NCI-H146 (cell line): ENCODE data around the gene SFT2D3.

ENCODE experiments used
- DNase-seq: peaks from one replicate; lab custom pipeline; 2025; lab: John Stamatoyannopoulos, UW

Gene SFT2D3

DNA sequence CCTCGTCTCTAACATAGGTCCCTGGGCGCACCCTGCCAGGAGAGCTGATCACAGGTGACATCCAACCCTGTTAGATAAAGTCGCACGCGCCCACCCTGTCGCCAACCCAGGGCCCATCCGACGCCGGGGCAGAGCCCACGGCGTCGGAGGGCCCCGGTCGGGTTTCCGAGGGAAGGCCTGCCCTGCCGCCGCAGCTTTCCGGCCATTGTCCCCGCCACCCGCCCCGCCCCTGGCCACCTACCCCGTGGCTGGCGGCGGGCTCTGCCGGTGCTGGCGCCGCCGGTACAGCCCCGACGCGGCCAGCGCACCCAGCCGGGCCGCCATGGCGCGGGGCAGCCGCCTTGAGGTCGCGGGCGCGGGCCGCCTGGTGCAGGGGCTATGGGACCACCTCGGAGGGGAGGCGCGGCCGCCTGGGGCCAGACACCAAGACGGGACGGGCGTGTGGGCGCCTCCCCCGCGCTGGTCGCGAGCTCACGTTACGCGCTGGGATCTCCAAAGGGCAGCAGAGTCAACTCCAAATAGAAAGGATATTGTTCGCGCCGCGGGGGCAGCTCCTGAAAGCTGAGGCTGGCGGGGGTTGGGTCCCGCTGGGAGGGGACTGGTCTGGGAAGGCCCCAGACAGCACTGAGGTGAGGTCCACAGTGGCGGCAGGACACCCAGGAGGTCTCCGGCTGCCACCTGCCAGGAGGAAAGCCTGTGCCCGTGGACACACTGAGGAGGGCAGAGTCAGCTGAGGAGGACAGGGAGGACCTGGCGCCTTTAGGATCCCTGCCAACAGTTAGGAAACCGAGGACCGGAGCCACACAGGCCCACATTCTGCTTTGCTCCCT lies 37.0 kb upstream of the SFT2D3 start:
- no peak for DNase-seq

DNA sequence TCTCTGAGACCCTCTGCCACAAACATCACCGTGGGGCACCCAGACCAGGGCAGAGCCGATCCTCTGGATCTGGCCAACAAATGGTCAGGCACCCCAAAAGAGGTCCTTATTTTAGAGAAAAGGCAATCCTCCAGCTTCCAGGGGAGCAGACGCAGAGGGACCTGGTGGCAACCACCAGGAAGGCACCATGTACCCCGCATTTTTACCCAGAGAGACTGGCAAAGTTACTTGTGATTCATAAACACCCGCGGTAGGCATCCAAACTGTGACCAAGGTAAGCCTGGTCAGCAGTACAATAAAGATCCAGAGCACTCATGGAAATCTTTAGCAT lies 36.4 kb upstream of the SFT2D3 start:
- DNase-seq, result no peak

DNA sequence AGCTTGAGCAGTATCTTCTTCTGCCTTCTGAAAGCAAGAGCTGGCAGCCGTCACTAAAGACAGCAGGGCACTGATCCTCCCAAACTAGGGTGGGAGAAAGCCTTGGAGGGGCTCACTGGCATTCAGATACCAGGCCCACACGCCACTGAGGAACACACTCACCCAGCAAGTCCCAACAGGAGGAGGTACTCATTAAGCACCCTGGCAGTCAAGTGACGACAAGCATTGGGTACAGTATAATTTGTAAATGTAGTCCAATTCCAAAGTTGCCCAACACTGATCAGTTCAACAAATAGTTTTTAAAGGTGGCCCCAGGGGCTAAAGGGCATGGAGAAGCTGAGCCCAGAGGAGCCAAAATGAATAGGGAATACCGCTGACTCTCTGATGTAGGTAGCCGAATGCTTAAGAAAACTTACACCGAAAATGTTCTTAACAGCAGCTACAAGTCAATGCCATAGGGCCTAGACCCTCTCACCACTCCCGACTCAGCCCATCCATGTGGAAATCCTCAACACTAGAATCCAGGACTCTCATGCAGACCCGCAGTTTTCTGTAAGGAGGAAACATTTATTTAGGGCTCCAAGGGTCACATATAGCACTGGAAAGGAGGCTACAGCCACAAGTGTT lies 35.9 kb upstream of the SFT2D3 start:
- no peak for DNase-seq

DNA sequence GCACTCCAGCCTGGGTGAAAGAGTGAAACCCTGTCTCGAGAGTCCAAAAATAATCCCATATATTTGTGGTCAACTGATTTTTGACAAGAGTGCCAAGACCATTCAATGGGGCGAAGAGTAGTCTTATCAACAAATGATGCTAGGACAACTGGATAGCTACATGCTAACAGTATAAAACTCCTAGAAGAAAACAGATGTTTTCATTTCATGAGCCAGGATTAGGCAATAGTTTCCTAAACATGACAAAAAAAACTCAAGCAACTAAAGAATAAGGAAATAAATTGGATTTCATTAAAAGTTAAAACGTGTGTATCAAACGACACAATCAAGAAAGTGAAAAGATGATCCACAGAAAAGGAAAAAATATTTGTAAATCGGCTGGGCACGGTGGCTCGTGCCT lies 32.2 kb upstream of the SFT2D3 start:
- no peak for DNase-seq

DNA sequence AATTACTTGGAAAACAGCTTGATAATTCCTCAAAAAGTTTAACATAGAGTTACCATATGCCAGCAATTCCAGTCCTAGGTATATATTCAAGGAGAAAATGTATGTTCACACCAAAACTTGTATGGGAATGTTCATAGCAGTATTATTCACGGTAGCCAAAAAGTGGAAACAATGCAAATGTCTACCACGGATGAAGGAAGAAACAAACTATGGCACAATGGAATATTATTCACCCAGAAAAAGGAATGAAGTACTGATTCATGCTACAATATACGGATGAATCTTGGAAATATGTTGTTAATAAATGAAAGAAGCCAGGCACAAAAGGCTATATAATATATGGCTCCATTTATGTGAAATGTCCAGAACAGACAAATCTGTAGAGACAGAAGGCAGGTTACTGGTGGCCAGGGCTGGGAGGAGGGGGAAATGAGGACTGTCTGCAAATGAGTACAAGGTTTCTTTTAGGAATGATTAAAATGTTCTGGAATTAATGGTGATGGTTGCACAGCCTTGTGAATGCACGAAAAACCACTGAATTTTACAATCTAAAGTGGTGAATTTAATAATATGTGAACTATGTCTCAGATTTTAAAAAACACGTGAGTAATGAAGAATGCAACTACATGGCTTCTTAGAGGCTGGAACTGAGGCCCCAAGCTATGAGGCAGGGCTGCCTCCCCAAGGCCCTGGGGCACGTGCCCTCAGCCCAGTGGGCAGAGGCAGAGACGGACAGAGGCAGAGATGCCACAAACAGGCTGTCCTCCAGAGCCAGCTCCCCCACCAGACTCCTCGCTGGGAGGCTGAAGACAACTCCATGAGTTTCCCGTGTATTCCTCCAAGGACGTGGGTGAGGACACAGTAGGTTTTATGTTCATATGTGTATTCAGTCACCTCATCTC lies 31.0 kb upstream of the SFT2D3 start:
- DNase-seq, result no peak

DNA sequence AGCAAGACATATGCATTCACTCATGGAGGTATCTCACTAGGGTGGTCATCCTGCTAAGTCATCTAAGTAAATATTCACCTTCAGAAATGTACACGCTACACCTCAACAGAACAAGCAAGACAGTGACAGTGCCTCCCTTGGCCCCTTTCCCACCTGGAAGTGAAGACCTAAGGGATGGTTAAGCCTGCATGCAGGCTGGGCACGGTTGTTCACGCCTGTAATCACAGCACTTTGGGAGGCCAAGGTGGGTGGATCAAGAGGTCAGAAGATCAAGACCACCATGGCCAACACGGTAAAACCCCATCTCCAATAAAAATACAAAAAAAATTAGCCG lies 30.4 kb upstream of the SFT2D3 start:
- DNase-seq, result no peak

DNA sequence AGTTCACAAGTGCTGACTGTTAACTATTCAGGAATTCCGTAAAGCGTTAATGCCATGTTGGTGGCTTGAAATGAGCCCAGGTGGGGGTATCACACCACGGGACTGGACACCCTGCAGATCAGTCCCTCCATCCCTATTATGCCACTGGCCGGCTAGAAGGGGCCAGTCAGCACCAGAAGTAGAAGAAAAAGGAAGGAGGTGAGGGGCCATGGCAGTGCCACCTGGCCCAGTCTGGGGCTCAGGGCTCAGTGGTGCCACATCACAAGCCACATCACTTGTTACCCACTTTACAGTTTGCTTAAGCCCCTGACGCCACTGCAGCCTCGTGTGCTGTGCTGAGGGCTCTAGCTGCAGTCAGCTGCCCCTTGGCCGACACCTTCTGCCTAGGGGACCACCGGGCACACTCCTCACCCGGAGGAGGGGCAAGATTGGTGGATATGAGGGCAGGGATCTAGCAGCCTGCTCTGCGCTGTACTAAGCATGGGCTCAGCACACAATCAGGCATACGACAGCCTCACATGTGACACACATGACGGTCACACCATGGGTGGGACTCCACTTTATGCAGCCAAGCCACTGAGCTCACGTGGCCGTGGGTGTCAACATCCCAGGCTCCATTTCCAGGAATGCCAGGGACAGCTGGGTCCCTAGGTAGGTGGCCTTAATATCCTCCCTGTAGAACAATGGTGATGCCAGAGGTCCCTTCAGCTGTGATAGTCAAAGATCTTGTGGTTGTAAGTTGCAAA lies 29.6 kb upstream of the SFT2D3 start:
- DNase-seq, result no peak

DNA sequence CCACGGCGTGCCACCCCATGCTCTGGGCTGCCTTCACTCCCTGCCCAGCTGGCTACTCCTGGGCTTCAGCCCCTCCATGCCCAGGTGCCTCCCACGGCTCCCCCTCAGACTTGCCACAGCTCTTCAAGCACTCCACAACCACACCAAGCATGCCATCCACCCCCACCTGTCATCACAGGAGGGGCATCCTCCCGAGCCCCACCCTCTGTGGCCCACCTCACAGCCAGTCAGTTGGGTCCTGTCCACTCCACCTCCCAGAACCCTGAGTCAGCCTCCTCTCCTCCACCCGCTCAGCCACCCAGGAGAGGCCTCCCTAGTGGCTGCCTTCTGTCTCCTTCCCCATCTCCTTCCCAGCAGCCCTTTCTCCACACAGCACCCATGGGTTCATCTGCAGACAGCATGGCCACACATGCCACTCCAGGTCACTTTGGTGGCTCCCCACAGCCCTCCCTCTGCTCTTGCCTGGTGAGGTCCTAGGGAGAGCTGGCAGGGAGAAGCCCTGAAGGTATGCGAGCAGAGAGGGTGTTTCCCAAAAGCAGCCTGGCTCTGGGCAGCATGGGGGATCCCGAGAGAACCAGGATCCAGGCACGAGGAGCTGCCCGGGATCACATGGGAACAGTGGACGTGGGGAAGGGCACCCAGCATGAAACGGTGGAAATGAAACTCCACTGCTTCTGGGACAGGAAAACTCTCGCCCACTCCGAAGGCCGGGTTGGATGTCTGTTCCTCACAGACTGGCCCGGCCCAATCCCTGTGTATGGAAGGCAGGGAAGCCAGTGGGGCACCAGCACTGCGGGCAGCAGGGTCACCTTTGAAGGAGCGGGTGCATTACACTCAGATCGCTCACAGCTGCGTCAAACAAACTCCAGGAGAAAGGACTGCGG lies 28.7 kb upstream of the SFT2D3 start:
- no peak for DNase-seq

DNA sequence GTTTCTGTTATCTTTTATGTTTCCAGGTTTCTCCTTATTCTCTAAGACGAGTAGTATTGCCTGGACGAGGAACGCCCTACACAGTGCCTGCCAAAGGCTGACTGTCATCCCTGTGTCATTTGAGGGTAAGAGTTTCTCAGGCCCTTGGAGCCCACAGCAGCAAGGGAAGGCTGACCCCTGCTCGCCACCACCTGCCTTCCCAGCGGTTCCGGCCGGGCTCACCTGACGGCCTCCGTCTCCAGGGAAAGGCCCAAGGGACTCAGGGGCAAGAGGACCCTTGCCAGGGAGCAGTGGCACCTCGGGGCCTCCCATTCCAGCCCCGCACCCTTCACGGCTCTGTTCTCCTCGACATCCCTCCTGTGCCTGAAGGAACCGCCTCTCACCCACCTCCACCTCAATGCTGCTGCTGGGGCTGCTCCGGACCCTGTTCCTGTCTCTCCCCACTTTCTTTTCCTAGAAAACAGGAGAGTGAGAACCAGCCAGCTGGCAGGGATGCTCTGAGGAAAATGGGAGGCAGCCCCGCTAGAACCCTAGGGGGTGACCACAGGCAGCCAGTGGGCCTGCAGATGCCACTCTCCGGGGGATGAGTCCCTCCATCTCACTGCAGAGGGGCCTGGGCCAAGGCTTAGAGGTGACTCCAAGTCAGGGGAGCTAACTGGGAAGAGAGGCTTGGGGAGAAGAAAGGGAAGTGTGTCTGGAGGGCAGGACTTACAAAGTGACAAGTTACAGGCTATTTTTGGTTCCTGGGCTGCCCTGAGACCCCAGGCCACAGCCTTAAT lies 27.8 kb upstream of the SFT2D3 start:
- no peak for DNase-seq

DNA sequence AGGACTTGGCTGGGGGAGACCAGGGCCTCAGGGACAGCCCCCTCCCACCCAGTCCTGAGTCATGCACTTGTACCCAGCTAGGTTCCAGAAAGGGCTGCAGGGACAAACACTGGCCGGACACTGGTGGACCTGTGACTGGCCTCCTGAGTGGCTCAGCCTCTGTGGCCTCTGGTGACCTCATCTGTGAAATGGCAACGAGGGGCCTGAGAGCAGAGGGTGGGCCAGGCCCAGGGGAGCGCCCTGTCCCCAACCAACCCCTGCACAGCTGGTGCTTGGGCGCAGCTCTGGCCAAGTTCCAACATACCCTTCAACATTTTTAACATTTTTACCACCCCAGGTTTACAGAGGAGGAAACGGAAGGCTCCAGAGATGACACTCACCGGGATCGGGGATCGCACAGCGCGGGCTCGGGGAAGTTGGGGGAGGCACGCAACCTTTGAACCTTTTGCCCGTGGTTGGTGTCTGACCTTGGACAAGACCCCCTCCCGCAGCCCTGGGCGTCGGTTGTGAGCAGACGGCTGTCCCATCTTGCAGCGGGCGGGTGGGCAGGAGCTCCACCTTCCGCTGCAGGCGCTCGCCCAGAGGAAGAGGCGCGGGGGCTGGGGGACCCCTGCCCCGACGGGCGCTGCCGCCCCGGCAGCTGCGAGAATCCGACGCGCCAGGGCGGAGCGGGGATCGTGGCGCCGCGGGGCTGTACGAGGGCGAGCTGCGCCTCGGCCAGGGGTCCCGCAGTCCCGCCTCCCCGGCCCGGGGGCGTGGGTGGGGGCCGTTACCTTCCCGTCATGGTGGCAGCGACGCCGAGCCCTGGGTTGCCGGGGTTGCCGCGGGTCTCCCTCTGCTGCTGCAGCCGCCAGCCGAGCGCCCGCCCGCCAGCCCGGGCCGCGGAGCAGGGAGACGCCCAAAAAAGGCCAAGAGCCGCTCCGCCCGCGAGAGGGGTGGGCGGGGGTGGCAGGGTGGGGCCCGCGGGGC lies 26.8 kb upstream of the SFT2D3 start:
- peak; percentile 18 for DNase-seq

DNA sequence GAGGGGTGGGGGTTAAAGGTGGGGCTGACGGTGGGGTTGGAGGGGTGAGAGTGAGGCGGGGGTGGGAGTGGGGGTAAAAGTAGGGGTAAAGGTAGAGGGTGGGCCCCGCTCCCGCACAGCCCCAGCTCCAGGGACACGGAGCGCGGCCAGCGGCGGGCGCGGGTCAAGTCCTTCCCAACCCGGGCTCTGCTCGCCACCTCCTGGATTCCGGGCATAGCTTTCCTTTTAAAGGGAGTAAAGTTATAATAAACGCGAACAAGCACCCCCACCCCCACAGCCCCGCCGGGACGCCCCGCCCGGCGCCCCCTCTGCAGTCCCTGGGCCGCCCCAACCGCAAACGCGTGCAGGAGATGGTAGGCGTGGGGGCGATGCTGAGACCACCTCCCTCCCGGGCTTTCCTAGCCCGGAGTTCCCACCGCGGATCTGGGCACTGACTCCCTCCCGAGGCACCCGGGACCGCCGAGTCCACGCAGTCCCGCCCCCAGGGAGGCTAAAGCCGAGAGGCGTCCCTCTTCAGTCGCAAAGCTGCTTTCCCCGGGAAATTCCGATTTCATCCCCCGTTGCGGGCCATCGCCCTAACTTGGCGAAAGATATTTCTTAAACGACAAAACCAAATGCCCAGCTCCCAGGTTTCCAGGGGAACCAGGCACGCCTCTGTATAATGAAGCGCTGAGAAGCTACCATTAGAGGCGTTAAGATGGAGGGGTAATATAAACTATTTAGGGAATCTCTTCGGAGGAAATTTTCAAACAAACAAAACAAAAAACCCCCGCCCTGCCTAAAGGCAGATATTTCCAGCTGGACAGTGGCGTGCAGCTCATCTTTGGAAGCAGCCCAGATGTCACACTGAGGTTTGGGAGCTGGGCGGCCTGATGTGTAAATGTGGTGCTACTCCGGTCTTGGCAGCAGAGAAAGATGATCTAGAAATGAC lies 25.7 kb upstream of the SFT2D3 start, which contains the start of gene LIMS2:
Gene LIMS2 (minus strand): TSS at position 200 of the 931 bp plus-strand sequence. CDS start 506 bp downstream, outside the sequence.
- peak; percentile 26 for DNase-seq

DNA sequence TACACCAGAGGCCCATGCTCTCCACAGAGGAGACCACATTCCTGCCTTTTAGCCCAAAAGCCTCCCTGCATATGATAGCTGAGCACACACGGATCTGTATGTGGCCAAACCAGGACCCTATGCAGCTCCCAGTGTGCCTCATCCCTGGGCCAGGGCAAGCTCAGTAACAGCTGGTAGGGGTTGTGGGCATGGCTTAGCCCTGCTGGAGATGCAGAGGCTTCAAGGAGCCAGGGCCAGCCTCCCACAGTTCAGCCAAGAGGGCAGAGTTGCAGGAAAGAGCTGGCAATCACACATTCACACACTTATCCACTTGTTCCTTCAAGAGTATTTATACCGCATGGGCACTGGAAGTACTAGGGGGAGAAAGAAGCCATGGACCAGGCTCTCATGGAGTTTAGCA lies 24.4 kb upstream of the SFT2D3 start:
- no peak for DNase-seq

DNA sequence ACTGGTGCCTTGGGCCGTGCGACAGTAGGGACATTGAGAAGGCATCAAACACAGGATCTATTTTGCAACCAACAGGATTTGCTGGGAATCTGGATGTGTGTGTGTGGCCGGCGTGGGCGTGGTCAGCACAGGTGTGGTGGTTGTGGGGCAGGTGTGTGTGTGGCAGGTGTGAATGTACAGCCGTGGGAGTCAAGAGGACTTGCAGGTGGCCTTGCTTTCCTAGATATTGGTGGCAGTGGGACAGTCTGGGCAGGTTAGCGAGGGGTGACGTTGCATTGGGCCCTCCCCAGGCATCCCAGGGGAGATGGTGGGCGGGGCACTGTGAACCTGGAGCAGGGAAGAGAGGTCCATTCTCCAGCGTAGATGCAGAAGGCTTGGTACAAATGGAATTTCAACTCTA lies 22.8 kb upstream of the SFT2D3 start:
- peak; percentile 47 for DNase-seq

DNA sequence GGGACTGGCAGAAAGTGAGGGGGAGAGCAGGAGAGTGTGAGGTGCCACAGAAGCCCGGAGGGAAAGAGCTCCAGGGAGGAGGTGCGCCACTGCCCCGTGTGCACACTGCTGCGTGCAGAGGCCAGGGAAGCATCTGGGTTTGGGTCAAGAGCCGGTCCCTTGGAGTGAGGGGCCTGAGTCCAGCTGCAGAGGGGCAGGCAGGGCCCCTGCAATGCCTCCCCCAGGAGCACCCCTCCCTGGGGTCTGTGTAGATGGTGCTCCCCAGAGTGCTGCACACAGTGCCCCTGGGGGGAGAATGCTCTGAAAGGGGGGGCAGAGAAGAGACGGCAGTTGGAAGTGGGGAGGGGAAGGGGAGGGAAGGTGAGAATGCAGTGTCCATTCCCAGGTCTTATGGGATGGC lies 22.3 kb upstream of the SFT2D3 start:
- DNase-seq, result no peak

DNA sequence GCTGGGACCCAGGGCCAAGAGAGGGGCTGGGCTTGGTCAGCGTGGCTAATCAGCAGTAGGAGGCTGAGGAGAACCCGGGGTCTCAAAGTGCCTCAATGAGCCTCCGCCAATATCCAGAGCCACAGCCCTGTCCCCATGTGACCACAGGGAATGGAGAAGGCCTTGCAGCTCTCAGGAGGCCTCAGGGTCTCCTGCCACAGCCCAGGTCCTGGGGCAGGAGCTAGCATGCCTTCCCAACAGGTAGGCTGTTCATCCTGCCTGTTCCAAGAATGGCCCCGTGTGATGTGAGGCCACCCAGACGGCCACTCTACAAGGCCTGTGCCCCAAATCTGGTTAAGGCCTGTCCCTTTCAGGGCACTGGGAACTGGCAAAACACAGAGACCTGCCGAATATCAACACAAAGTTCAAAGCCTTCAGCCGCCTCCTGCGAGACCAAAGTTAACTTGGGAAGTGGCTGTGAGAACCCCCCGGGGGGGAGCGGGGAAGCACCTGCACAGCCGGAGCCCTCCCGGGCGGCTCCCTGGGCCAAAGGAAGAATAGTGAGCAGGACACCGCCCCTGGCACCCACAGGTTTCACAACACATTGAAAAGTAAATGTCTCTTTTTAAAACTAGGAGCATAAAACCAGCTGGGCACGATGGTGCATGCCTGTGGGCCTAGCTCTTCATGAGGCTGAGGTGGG lies 21.5 kb upstream of the SFT2D3 start:
- DNase-seq, result no peak

DNA sequence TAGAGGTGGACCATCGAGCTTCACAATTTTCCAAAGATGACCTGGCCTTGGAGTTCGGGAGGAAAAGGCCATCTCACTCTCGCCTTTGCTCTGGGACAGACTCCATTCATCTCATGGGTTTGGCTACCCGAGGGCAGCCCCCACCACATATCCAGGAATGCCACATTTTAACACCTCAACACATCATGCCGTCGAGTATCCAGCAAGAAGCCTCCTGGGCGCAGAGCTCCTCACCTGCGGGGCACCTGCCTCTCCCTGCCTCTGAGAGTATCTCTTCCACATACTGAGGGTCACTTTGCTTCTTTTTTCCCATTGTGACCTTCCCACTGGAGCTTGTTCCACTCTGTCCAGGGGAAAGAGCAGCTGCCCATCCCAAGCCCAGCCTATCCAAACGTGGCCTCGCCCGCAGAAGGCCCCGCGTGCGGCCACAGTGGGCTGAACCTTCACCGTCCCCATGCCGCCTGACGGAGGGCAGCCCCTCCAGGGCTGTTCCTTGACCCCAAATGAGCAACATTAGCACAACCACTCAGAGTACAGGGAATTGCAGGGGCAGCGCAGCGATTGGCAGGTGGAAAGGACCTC lies 20.5 kb upstream of the SFT2D3 start:
- DNase-seq, result no peak

DNA sequence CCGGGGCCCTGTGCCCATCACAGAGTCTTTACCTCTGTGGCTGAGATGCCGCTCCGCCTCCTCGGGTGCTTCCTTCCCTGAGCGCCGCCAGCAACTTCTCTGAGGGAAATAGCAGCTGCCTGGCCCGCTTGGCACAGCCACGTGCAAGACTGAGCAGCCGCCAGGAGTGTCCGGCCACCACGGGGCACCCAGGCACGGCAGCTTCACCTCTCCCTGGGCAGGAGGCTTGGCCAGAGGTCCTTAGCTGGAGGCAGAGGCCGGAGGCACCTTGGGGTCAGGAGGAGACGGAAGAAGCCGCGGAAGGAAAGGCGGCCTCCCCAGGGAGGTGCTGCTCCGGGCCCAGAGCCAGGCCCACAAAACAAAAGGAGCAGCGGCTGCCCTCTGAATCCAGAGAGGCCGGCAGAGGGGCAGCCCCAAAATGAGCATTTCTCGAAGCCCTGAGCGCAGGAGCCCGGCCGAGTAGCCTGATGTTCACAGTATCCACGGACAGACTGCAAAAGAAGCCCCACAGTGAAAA lies 20.0 kb upstream of the SFT2D3 start:
- no peak for DNase-seq
